Endothelial cell of umbilical vein (primary cell): ENCODE data around the gene IL16. TPM values are rescaled to one million over a fixed set of nuclear protein-coding genes. Genes with fewer than 3 reads are reported as not detected.

Source experiments
- BruUV-seq: library from RNA; stranded (reverse); fragments of 400-500 nt; replicated peaks from 2 replicates; lab custom pipeline; 2021; lab: Mats Ljungman, UMichigan
- CTCF ChIA-PET: fragments of 300-600, 350-600 bp; sonication (Branson Sonifier 250); formaldehyde crosslinking; loops from one replicate; lab custom pipeline; 2021; ENCODE audit warnings: antibody characterized with exemption, inconsistent platforms; lab: Charles Lee
- POLR2A ChIA-PET: fragments of 300-600, 350-600 bp; sonication (Branson Sonifier 250); formaldehyde crosslinking; loops from one replicate; lab custom pipeline; 2021; ENCODE audit warnings: antibody characterized with exemption, inconsistent platforms; lab: Charles Lee
- DNase-seq: peaks from one replicate; pipeline ENCODE4 v3.0.0-alpha.2; 2011; ENCODE audit warnings: low read depth, low spot score
- FAIRE-seq: peaks from 2 replicates; lab custom pipeline; 2011; peaks lifted over from hg19 to GRCh38; lab: Jason Lieb, UNC
- H2AFZ ChIP-seq: 2 replicates; pipeline ENCODE4 v1.6.0; 2012; ENCODE audit warnings: low read depth, low read length, control low read depth, inconsistent platforms
- H3K27ac ChIP-seq: 2 replicates; pipeline ENCODE4 v1.5.1; 2011; ENCODE audit warnings: low read depth, mild to moderate bottlenecking, control low read depth, low read length, moderate library complexity; ENCODE audit not compliant: insufficient read depth
- H3K27me3 ChIP-seq, 2 experiments: 2 replicates each; pipeline versions ENCODE4 v1.6.0 to v1.6.1; 2011; ENCODE audit warnings: low read length in 2 of 2, mixed read lengths in 1 of 2; ENCODE audit not compliant: control insufficient read depth in 2 of 2, insufficient read depth in 2 of 2
- H3K36me3 ChIP-seq, 2 experiments: 2 replicates in 1 of 2; 3 replicates in 1 of 2; pipeline ENCODE4 v1.5.1; 2011; ENCODE audit warnings: low read length in 2 of 2, mild to moderate bottlenecking in 1 of 2, moderate library complexity in 1 of 2; ENCODE audit not compliant: control insufficient read depth in 2 of 2, insufficient read depth in 2 of 2; ENCODE audit errors: extremely low read depth in 1 of 2
- H3K4me1 ChIP-seq: 3 replicates; pipeline ENCODE4 v1.5.1; 2011; ENCODE audit warnings: mild to moderate bottlenecking, low read length; ENCODE audit not compliant: control insufficient read depth, insufficient read depth; ENCODE audit errors: extremely low read depth
- H3K4me2 ChIP-seq: 2 replicates; pipeline ENCODE4 v1.6.1; 2011; ENCODE audit warnings: low read length, control low read depth, mixed read lengths; ENCODE audit not compliant: insufficient read depth
- H3K4me3 ChIP-seq, 3 experiments: fragments of 200-600 bp in 1 of 3; sonication (generic), shearing (Covaris generic) in 1 of 3; replicated peaks in 1 of 3; 2 replicates each; pipeline ENCODE4 v1.5.1; 2011 to 2016; ENCODE audit warnings: control low read depth in 3 of 3, low read length in 3 of 3, mild to moderate bottlenecking in 2 of 3, inconsistent platforms in 1 of 3, low read depth in 1 of 3, moderate library complexity in 1 of 3; ENCODE audit not compliant: insufficient read depth in 1 of 3
- H3K79me2 ChIP-seq: 2 replicates; pipeline ENCODE4 v1.6.0; 2012; ENCODE audit warnings: low read length, inconsistent platforms; ENCODE audit not compliant: control insufficient read depth, insufficient read depth
- H3K9ac ChIP-seq: replicated peaks from 2 replicates; pipeline ENCODE3; 2011; ENCODE audit warnings: low read length, control low read depth; ENCODE audit not compliant: insufficient read depth; ENCODE audit errors: extremely low read depth
- H3K9me1 ChIP-seq: replicated peaks from 3 replicates; pipeline ENCODE4 v1.6.0; 2011; ENCODE audit warnings: mild to moderate bottlenecking, low read length; ENCODE audit not compliant: control insufficient read depth, insufficient read depth; ENCODE audit errors: extremely low read depth
- H3K9me3 ChIP-seq: replicated peaks from 2 replicates; pipeline ENCODE4 v1.5.1; 2012; ENCODE audit warnings: low read length, inconsistent platforms; ENCODE audit not compliant: control insufficient read depth, insufficient read depth
- H4K20me1 ChIP-seq: replicated peaks from 2 replicates; pipeline ENCODE3; 2011; ENCODE audit warnings: mild to moderate bottlenecking, low read length; ENCODE audit not compliant: control insufficient read depth, insufficient read depth; ENCODE audit errors: extremely low read depth
- CTCF ChIP-seq, 2 donors: IDR thresholded peaks; 1 replicate in 1 of 2; 2 replicates in 1 of 2; pipeline ENCODE4 v1.5.1; 2011; ENCODE audit warnings: low read length in 2 of 2, mild to moderate bottlenecking in 2 of 2, moderate library complexity in 2 of 2, control low read depth in 1 of 2, inconsistent platforms in 1 of 2, low read depth in 1 of 2; ENCODE audit not compliant: insufficient read depth in 1 of 2; ENCODE audit errors: extremely low read depth in 1 of 2
- EZH2 ChIP-seq: IDR thresholded peaks from 2 replicates; pipeline ENCODE4 v1.6.1; 2012; ENCODE audit warnings: borderline replicate concordance, low read depth, mild to moderate bottlenecking, moderate library complexity, low read length, inconsistent platforms; ENCODE audit not compliant: severe bottlenecking
- FOS ChIP-seq: IDR thresholded peaks from 2 replicates; pipeline ENCODE4 v1.6.1; 2011; ENCODE audit warnings: mild to moderate bottlenecking, low read length, moderate library complexity, borderline replicate concordance; ENCODE audit not compliant: insufficient read depth
- GATA2 ChIP-seq: IDR thresholded peaks from 2 replicates; pipeline ENCODE4 v1.7.0; 2011; ENCODE audit warnings: low read depth, mild to moderate bottlenecking, moderate library complexity, mixed read lengths, low read length; ENCODE audit not compliant: insufficient read length, insufficient read depth
- JUN ChIP-seq: IDR thresholded peaks from 2 replicates; pipeline ENCODE4 v1.6.1; 2011; ENCODE audit warnings: borderline replicate concordance, low read depth; ENCODE audit not compliant: insufficient read length, insufficient read depth
- MAX ChIP-seq: IDR thresholded peaks from 2 replicates; pipeline ENCODE4 v1.6.1; 2011; ENCODE audit not compliant: insufficient read depth, insufficient read length
- MYC ChIP-seq: IDR thresholded peaks from one replicate; pipeline ENCODE4 v1.6.1; 2011; ENCODE audit warnings: mild to moderate bottlenecking, low read depth, low read length
- POLR2A ChIP-seq: IDR thresholded peaks from 2 replicates; pipeline ENCODE4 v1.6.1; 2012; ENCODE audit warnings: low read depth, mild to moderate bottlenecking, control low read depth, low read length
- POLR2AphosphoS5 ChIP-seq: IDR thresholded peaks from 2 replicates; pipeline ENCODE4 v1.6.1; 2012; ENCODE audit warnings: low read depth, mild to moderate bottlenecking, control low read depth, low read length, moderate library complexity; ENCODE audit not compliant: insufficient read depth
- dilution Hi-C: fragments of 300-500 bp; cut with MboI; formaldehyde crosslinking; loops from one replicate; pipeline ENCODE4 v1.15.0; 2019; ENCODE audit warnings: low sequenced_read_pairs; ENCODE audit not compliant: extremely low pct_ligation_motif_present
- intact Hi-C: fragments of 100-400 bp; cut with micrococcal nuclease; formaldehyde crosslinking; loops from one replicate; pipeline ENCODE4 v1.10.0; 2022
- polyA plus RNA-seq, 4 experiments: library from polyadenylated mRNA; depleted of rRNA in 3 of 4; stranded (reverse) in 3 of 4; unstranded in 1 of 4; fragments of >200 nt; gene quantifications; 2 replicates each; pipeline versions ENCODE4 v1.2.1 to v1.2.3, GENCODE V29; 2011 to 2012; ENCODE audit warnings: missing spikeins in 1 of 4
- total RNA-seq: library from RNA; stranded (reverse); gene quantifications from 2 replicates; pipeline ENCODE4 v1.2.3, GENCODE V29; 2021

The IL16 gene
- total and polyA plus RNA-seq, 2 donors (not counting 3 experiments of a cell fraction or from before 2014, with no cell fraction given), result 0.29 to 2.1 TPM

- POLR2A ChIA-PET, result no interaction called here
- no peak overlapping the region for H3K4me2 ChIP-seq
Measured at GRCh38 chr15:81332326-81332725, 135.6 kb downstream of the IL16 start.

GRCh38 chr15:81333363-81333762 lies 136.7 kb downstream of the IL16 start:
- FAIRE-seq (no peak), DNase-seq (no peak)
- no peak for TF ChIP-seq JUN
- no peak for TF ChIP-seq GATA2
- TF ChIP-seq MAX, result no peak
- no peak for TF ChIP-seq EZH2
- no peak for TF ChIP-seq FOS
- no peak for TF ChIP-seq POLR2A
- TF ChIP-seq POLR2AphosphoS5, result no peak
- TF ChIP-seq MYC, result no peak
- no peak for TF ChIP-seq CTCF (IDR thresholded peaks at IDR 0.05; ENCODE audit: extremely low read depth in 1 of 2, insufficient read depth in 1 of 2, low read depth in 1 of 2, low read length in 2 of 2)
- Histone ChIP-seq H3K79me2 (no peaks in the 10 kb centered on the region), H3K36me3 (no peaks in the 10 kb centered on the region), H3K9ac (no peak overlapping the region), H4K20me1 (no peaks in the 10 kb centered on the region), H3K4me1 (peaks cover under 1% of the 10 kb centered on the region), H3K27me3 (peaks cover 0 to 2% of the 10 kb centered on the region in 2 experiments), H3K4me2 (no peak overlapping the region), H2AFZ (no peak overlapping the region), H3K9me3 (no peaks in the 10 kb centered on the region), H3K27ac (no peak overlapping the region), H3K9me1 (no peaks in the 10 kb centered on the region), H3K4me3 (no peak overlapping the region)
- ChIA-PET POLR2A (no interaction called here), CTCF (no interaction called here)
- intact Hi-C loops (no loop called here), dilution Hi-C loops (no loop called here)
- no TSS peak for BruUV-seq

More at GRCh38 chr15:81332326-81332725, 135.6 kb downstream of the IL16 start:
- CTCF ChIA-PET, result no interaction called here
- TF ChIP-seq GATA2 (no peak), POLR2AphosphoS5 (no peak), JUN (no peak), EZH2 (no peak), MYC (no peak), POLR2A (no peak), FOS (no peak)
- Histone ChIP-seq H3K36me3 (no peaks in the 10 kb centered on the region), H3K9me3 (no peaks in the 10 kb centered on the region), H4K20me1 (no peaks in the 10 kb centered on the region), H3K4me3 (no peak overlapping the region), H2AFZ (no peak overlapping the region), H3K27me3 (peaks cover 0 to 2% of the 10 kb centered on the region in 2 experiments), H3K79me2 (no peaks in the 10 kb centered on the region), H3K9me1 (no peaks in the 10 kb centered on the region), H3K27ac (no peak overlapping the region), H3K4me1 (no peaks in the 10 kb centered on the region), H3K9ac (no peak overlapping the region)
- DNase-seq, result no peak
- intact Hi-C loops, result no loop called here
- FAIRE-seq, result no peak
- no TSS peak for BruUV-seq
- dilution Hi-C loops, result no loop called here
